ENCODE data around the gene BEAN1. TPM values are rescaled to one million over a fixed set of nuclear protein-coding genes. Genes with fewer than 3 reads are reported as not detected.

BEAN1 gene
- total RNA-seq, 6 experiments from 2014 or later, result not detected

DNA sequence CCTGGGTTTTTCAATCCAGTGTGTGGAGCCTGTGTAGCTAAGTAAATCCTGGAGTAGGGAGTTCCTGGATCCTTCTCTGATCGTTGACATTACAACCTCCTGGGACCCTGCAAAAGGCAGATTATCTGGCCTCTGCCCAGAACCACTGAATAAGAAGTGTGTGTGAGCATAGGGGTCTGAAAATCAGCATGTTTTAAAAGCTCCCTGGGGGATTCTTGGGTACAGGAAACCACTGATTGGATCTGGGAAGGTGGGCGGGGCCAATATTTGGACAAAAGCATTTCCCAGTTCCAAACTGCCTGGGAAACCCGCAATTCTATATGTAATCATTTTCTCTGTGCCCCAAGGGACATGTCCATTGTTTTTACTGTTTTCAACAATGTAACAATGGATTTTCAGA, 27.2 kb upstream of the BEAN1 start:
- peaks cover 24% of the 10 kb centered on the region for H3K27me3 Mint-ChIP-seq (ENCODE audit: insufficient read depth)

DNA sequence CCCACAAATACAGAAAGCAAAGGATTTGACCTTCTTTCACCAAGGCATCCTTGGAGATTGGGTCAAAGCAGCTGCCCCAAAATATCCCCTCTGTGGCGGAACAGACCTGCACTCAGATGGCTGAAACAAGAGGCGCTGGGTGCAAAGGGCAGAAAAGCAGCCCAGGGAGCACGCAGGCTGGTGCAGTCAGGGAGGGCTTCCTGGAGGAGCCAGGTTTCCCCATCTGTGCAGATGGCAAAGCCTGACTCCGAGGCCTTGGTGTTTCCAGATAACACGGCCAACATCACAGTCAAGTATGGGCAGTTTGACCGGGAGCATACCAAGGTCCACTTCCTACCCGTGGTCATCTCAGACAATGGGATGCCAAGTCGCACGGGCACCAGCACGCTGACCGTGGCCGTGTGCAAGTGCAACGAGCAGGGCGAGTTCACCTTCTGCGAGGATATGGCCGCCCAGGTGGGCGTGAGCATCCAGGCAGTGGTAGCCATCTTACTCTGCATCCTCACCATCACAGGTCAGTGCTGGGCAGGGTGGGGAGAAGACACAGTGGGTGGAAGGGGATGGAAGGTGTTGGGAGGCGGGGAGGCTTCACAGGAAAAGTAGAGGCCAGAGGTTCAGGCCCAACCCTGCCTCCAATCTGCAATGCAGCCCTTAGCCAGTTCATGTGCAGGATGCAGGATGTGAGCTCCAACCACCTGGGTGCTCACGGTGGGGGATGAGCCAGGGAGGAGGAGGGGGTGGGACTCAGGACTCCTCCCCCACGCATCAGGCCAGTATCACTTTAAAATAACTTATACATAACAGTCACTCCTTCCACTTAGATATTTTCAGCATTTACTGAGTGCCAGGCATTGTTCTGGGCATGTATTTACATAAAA, 26.4 kb upstream of the BEAN1 start:
- H3K36me3 Mint-ChIP-seq (ENCODE audit: low read depth), result no peaks in the 10 kb centered on the region
- peaks cover 22% of the 10 kb centered on the region for H3K27me3 Mint-ChIP-seq (ENCODE audit: insufficient read depth)
- no peak for TF ChIP-seq CTCF (IDR thresholded peaks at IDR 0.05)
- peaks cover 6% of the 10 kb centered on the region; the same call in 1 of the 2 replicates for H3K9me3 Mint-ChIP-seq
- H3K27ac Mint-ChIP-seq, result no peak overlapping the region
- no peak overlapping the region for H3K4me3 Mint-ChIP-seq
- no peaks in the 10 kb centered on the region for H3K4me1 Mint-ChIP-seq (ENCODE audit: low read depth)
- DNase-seq, result no peak

More for the DNA sequence above, 27.2 kb upstream of the BEAN1 start:
- no peak for TF ChIP-seq CTCF (IDR thresholded peaks at IDR 0.05)
- no peak for DNase-seq
- Mint-ChIP-seq H3K27ac (no peak overlapping the region), H3K4me1 (ENCODE audit: low read depth) (no peaks in the 10 kb centered on the region), H3K9me3 (peaks cover 2% of the 10 kb centered on the region; the same call in 1 of the 2 replicates), H3K36me3 (ENCODE audit: low read depth) (no peaks in the 10 kb centered on the region), H3K4me3 (no peak overlapping the region)

DNA sequence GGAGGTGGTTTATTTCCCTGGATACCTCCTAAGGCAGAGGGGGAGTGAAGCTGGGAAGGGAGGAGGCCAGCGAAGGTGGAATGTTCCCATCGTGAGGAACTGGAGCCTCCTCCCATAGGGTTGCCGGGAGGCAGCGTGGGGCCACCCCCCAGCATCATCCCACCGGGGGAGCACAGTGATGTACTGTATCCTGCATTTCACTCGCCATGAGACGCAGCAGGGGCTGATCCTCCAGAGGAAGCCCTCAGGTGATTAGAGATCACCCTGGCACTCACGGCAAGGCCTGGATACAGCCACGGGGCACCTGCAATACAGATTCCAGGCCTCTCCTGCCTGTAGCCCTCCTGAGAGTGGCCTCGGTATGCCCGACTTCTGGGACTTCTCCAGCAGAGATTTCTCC, 25.5 kb upstream of the BEAN1 start:
- no peaks in the 10 kb centered on the region for H3K36me3 Mint-ChIP-seq (ENCODE audit: low read depth)
- no peak overlapping the region for H3K27ac Mint-ChIP-seq
- H3K4me3 Mint-ChIP-seq, result no peak overlapping the region
- peaks cover 22% of the 10 kb centered on the region for H3K27me3 Mint-ChIP-seq (ENCODE audit: insufficient read depth)
- DNase-seq, result no peak
- TF ChIP-seq CTCF (IDR thresholded peaks at IDR 0.05), result no peak
- peaks cover 6% of the 10 kb centered on the region; the same call in 1 of the 2 replicates for H3K9me3 Mint-ChIP-seq
- H3K4me1 Mint-ChIP-seq (ENCODE audit: low read depth), result no peaks in the 10 kb centered on the region

DNA sequence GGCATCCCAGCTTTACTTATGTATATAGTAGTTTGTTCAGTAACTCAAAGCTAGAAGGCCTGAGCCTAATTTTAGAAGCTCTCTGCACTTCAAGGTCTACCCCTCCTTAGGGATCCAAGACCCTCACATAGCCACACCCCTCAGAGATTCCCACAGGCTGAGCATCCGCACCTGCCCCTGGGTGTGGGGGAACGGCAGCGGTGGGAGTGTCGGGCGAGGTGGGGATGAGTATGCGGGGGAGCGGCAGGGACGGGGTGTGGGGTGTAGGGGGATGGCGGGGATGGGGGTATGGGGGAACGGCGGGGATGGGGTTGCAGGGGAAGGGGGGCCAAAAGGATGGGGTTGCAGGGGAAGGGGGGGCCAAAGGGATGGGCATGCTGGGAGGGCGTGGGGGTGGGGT, 24.9 kb upstream of the BEAN1 start:
- DNase-seq, result no peak
- Mint-ChIP-seq H3K27ac (no peak overlapping the region), H3K4me1 (ENCODE audit: low read depth) (peaks cover 4% of the 10 kb centered on the region), H3K36me3 (ENCODE audit: low read depth) (no peaks in the 10 kb centered on the region), H3K9me3 (peaks cover 6% of the 10 kb centered on the region; the same call in 1 of the 2 replicates), H3K4me3 (no peak overlapping the region), H3K27me3 (ENCODE audit: insufficient read depth) (peaks cover 22% of the 10 kb centered on the region)
- TF ChIP-seq CTCF (IDR thresholded peaks at IDR 0.05), result no peak

DNA sequence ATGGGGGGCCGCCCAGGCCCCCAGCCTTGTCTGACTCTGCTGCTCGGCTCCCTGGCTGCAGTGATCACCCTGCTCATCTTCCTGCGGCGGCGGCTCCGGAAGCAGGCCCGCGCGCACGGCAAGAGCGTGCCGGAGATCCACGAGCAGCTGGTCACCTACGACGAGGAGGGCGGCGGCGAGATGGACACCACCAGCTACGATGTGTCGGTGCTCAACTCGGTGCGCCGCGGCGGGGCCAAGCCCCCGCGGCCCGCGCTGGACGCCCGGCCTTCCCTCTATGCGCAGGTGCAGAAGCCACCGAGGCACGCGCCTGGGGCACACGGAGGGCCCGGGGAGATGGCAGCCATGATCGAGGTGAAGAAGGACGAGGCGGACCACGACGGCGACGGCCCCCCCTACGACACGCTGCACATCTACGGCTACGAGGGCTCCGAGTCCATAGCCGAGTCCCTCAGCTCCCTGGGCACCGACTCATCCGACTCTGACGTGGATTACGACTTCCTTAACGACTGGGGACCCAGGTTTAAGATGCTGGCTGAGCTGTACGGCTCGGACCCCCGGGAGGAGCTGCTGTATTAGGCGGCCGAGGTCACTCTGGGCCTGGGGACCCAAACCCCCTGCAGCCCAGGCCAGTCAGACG, 24.4 kb upstream of the BEAN1 start:
- no peak for DNase-seq
- no peak overlapping the region for H3K27ac Mint-ChIP-seq
- peaks cover 7% of the 10 kb centered on the region for H3K4me1 Mint-ChIP-seq (ENCODE audit: low read depth)
- TF ChIP-seq CTCF (IDR thresholded peaks at IDR 0.05), result no peak
- peaks cover 22% of the 10 kb centered on the region for H3K27me3 Mint-ChIP-seq (ENCODE audit: insufficient read depth)
- peaks cover 6% of the 10 kb centered on the region; the same call in 1 of the 2 replicates for H3K9me3 Mint-ChIP-seq
- no peaks in the 10 kb centered on the region for H3K36me3 Mint-ChIP-seq (ENCODE audit: low read depth)
- no peak overlapping the region for H3K4me3 Mint-ChIP-seq
